ENCODE data around the gene ZNF689.

DNA sequence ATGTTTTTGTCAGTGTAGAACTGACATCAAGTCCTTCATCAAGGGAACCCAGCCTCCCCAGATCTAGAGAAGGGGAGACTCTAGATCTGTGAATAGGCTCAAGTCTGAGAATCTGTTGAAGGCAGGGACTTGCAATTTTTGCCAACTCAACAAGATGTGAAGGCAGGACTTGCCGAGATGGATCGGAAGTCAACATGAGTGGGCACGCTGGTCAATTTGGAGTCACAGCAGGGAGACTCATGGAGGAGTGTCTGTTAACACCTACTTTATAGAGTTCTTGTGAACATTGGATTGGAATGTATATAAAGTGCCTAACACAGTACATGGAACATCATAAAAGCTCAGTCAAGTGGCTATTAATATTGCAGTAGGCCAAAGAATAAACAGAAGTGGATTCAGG lies 10.0 kb downstream of the ZNF689 start:
- no peak for TF ChIP-seq CTCF (IDR thresholded peaks at IDR 0.05; ENCODE audit: poor library complexity, severe bottlenecking)
- no peak for TF ChIP-seq TAF1 (IDR thresholded peaks at IDR 0.05; ENCODE audit: low read depth)
- TF ChIP-seq EZH2 (IDR thresholded peaks at IDR 0.05; ENCODE audit: borderline replicate concordance, insufficient read depth, low read length, poor library complexity, severe bottlenecking): no peak
